HG02970 (cell line): ENCODE results near the gene GSK3A.
"Not testable (repeated sequence)": the region's sequence is repeated elsewhere in the genome, so short reads cannot be mapped to it uniquely, and the experiment has no call there.

Experiments used
- ATAC-seq: cut with Tn5 transposase; IDR thresholded peaks from one replicate; pipeline ENCODE4 v1.9.1; 2021; ENCODE audit warnings: mild to moderate bottlenecking, moderate library complexity, moderate number of reproducible peaks; ENCODE audit not compliant: unreplicated experiment, low FRiP score

Gene GSK3A

GRCh38 chr19:42269478-42270345 lies 27.3 kb upstream of the GSK3A start:
- no peak for ATAC-seq

GRCh38 chr19:42268704-42269477 lies 26.5 kb upstream of the GSK3A start, which contains the start of gene CIC:
TSS of gene CIC (plus strand) at chr19:42269252. CDS start at chr19:42271784, 2,532 bp downstream.
- peak; percentile 69 for ATAC-seq

GRCh38 chr19:42268142-42268703 lies 25.8 kb upstream of the GSK3A start:
- peak; percentile 60 for ATAC-seq

- ATAC-seq: no peak
These were observed 25.3 kb upstream of the GSK3A start for GRCh38 chr19:42267644-42268141.

GRCh38 chr19:42266928-42267603 lies 24.7 kb upstream of the GSK3A start:
- ATAC-seq: not testable (repeated sequence)

GRCh38 chr19:42266105-42266504 lies 23.7 kb upstream of the GSK3A start:
- not testable (repeated sequence) for ATAC-seq

- ATAC-seq: no peak
These were observed 19.4 kb upstream of the GSK3A start for GRCh38 chr19:42261763-42262162.

GRCh38 chr19:42257842-42258241 lies 15.4 kb upstream of the GSK3A start:
- not testable (repeated sequence) for ATAC-seq

- ATAC-seq: no peak
These were observed 13.7 kb upstream of the GSK3A start for GRCh38 chr19:42255766-42256745.

- ATAC-seq: peak; percentile 66
These were observed 12.7 kb upstream of the GSK3A start, which contains the start of gene ERF for GRCh38 chr19:42254850-42255765. TSS of gene ERF (minus strand) at chr19:42255128. CDS start at chr19:42254999, 129 bp downstream.

- no peak for ATAC-seq
These were observed 11.9 kb upstream of the GSK3A start for GRCh38 chr19:42254089-42254849.

GRCh38 chr19:42253245-42254088 lies 11.1 kb upstream of the GSK3A start:
- no peak for ATAC-seq

GRCh38 chr19:42252365-42253244 lies 10.2 kb upstream of the GSK3A start:
- ATAC-seq: no peak

- no peak for ATAC-seq
These were observed 9.4 kb upstream of the GSK3A start for GRCh38 chr19:42251572-42252358.
